ENCODE data around the gene ZDHHC8. TPM values are rescaled to one million over a fixed set of nuclear protein-coding genes. Genes with fewer than 3 reads are reported as not detected.

The ZDHHC8 gene
- total RNA-seq, 1 experiment from 2014 or later = 89.3 TPM

DNA sequence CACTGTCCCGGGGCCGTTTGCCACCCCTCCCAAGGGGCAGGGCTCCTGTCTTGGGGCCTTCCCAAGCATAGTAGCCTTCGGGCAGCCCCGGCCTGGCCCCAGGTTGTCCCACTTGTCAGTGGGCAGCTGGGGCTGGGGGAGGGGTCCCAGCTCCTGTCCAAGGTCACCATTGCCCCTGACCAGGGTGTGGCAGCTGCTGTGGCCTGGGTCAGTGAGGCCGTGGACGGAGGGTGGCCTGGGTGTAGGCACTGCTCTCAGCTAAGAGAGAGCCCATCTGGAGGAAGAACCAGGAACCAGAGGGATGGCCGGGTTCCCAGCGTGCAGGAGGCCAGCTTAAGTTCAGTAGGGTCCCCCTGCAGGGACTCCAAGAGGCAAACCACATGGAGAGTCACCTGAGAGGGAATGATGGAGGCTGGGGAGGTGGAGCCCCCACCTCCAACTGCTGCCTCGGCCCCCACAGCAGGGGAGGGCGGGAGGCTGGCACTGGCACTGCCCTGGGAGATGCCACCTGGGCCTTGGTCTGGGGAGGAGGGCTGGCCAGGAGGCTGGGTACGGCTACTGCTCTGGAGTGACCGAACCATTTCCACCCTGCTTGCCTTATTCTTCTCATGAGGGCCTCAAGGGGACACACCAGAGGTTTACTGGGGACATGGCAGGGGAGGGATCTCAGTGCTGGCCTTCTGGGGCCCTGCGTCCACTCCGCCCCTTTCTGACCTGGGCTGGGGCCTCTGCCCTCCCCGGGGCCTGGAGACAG is 26.0 kb downstream of the ZDHHC8 start:
- no peak for ATAC-seq
- Histone ChIP-seq H4K20me1 (ENCODE audit: insufficient read depth) (no peaks in the 10 kb centered on the region), H3K4me1 (ENCODE audit: control insufficient read depth in 1 of 2, insufficient read depth in 2 of 2, low read length in 2 of 2) (no peaks in the 10 kb centered on the region), H2AFZ (ENCODE audit: low read depth, low read length, poor library complexity, severe bottlenecking) (no peak overlapping the region), H3K36me3 (ENCODE audit: control insufficient read depth in 1 of 2, insufficient read depth in 2 of 2, low read length in 2 of 2) (no peaks in the 10 kb centered on the region), H3K9me3 (ENCODE audit: control insufficient read depth in 1 of 2, insufficient read depth in 1 of 2, low read depth in 1 of 2, low read length in 2 of 2) (no peaks in the 10 kb centered on the region), H3K4me2 (ENCODE audit: low read length) (peak overlapping the region; percentile 43), H3K4me3 (replicated peaks in 1 of 2; ENCODE audit: low read depth in 1 of 2, low read length in 2 of 2) (no peak overlapping the region), H3K27me3 (ENCODE audit: insufficient read depth, low read length) (no peaks in the 10 kb centered on the region), H3K9me2 (ENCODE audit: insufficient read depth) (no peaks in the 10 kb centered on the region), H3K27ac (ENCODE audit: low read depth, low read length) (no peak overlapping the region), H3K79me2 (ENCODE audit: insufficient read depth, low read length) (no peaks in the 10 kb centered on the region), H3K9ac (ENCODE audit: low read length) (no peak overlapping the region)
- intact Hi-C loops (cut with micrococcal nuclease) = loop anchor here (1.0 to 5.0 kb wide), 3 partner anchors 81 to 300 kb away; no protein-coding TSS in a partner anchor
- ChIA-PET POLR2A (interaction anchor here (0.9 to 1.4 kb wide), 2 partner anchors 134 to 136 kb away, joined by 3 read pairs; no protein-coding TSS in a partner anchor), RAD21 (ENCODE audit: low non-redundant PET in 1 of 2, low total read pairs in 2 of 2, uncharacterized antibody in 2 of 2, unreplicated experiment in 2 of 2) (interaction anchor here (1.0 to 1.6 kb wide), 6 partner anchors 81 to 134 kb away, joined by 3 to 8 read pairs (median 4); no protein-coding TSS in a partner anchor), CTCF (interaction anchor here (0.7 to 1.6 kb wide), 9 partner anchors 54 to 299 kb away, joined by 3 to 20 read pairs (median 4); no protein-coding TSS in a partner anchor)
- DNase-seq (ENCODE audit: low read depth, low spot score) = no peak
- TF ChIP-seq CEBPB (IDR thresholded peaks at IDR 0.05; ENCODE audit: low read depth) (no peak), ZFX (IDR thresholded peaks at IDR 0.05) (no peak), ZNF274 (IDR thresholded peaks at IDR 0.05; ENCODE audit: low read depth, low read length) (no peak), RAD21 (IDR thresholded peaks at IDR 0.05; ENCODE audit: low read depth) (no peak)
- BruUV-seq (replicated peaks) = no TSS peak

DNA sequence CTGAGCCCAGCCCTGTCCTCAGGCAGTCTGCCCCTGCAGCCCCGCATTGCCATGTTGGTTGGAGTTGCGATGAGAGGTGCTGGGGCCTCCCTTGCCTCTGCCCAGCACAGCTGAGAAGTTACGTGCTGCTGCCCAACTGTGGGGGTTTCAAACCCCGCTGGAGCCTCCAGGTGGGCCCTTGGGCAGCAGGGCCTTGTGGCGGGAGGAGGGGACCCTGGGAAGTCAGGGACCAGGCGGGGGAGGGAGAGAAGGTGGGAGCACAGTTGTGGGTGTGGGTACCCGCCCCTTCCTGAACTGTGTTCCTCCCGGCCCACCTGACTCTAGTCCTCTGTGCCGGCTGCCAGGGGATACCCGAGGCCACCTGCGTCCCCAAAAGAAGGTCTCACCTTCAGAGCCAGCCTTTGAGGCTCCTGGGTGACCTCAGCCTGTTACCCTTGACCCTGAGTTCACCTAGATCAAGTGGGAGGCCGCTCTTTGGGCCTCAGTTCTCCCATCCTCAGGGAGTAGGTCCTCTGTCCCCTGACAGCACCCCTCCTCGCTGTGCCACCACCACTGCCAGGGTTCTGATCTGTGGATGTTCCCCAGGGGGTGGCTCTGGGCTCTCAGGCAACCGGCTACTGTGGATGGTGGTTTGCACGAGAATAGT is 26.9 kb downstream of the ZDHHC8 start:
- no peaks in the 10 kb centered on the region for H3K79me2 ChIP-seq (ENCODE audit: insufficient read depth, low read length)
- POLR2A ChIA-PET = no interaction called here
- H3K27ac ChIP-seq (ENCODE audit: low read depth, low read length) = no peak overlapping the region
- RAD21 ChIA-PET (ENCODE audit: low non-redundant PET in 1 of 2, low total read pairs in 2 of 2, uncharacterized antibody in 2 of 2, unreplicated experiment in 2 of 2) = no interaction called here
- no peaks in the 10 kb centered on the region for H3K9me2 ChIP-seq (ENCODE audit: insufficient read depth)
- no peak overlapping the region for H3K4me3 ChIP-seq (replicated peaks in 1 of 2; ENCODE audit: low read depth in 1 of 2, low read length in 2 of 2)
- H2AFZ ChIP-seq (ENCODE audit: low read depth, low read length, poor library complexity, severe bottlenecking) = no peak overlapping the region
- H3K9me3 ChIP-seq (ENCODE audit: control insufficient read depth in 1 of 2, insufficient read depth in 1 of 2, low read depth in 1 of 2, low read length in 2 of 2) = no peaks in the 10 kb centered on the region
- intact Hi-C loops (cut with micrococcal nuclease) = loop anchor here (5.0 kb wide), 1 partner anchor 299 kb away; no protein-coding TSS in a partner anchor
- H3K4me2 ChIP-seq (ENCODE audit: low read length) = no peak overlapping the region
- H3K9ac ChIP-seq (ENCODE audit: low read length) = no peak overlapping the region
- DNase-seq (ENCODE audit: low read depth, low spot score) = no peak
- no peaks in the 10 kb centered on the region for H3K27me3 ChIP-seq (ENCODE audit: insufficient read depth, low read length)
- no peaks in the 10 kb centered on the region for H3K36me3 ChIP-seq (ENCODE audit: control insufficient read depth in 1 of 2, insufficient read depth in 2 of 2, low read length in 2 of 2)
- ATAC-seq = no peak
- no peaks in the 10 kb centered on the region for H3K4me1 ChIP-seq (ENCODE audit: control insufficient read depth in 1 of 2, insufficient read depth in 2 of 2, low read length in 2 of 2)
- H4K20me1 ChIP-seq (ENCODE audit: insufficient read depth) = no peaks in the 10 kb centered on the region
- CTCF ChIA-PET = no interaction called here
- BruUV-seq (replicated peaks) = no TSS peak
- TF ChIP-seq CEBPB (IDR thresholded peaks at IDR 0.05; ENCODE audit: low read depth) (no peak), TCF7L2 (IDR thresholded peaks at IDR 0.05; ENCODE audit: borderline replicate concordance, extremely low read depth, insufficient read depth, insufficient read length) (no peak), JUND (IDR thresholded peaks at IDR 0.05) (no peak), EZH2phosphoT487 (IDR thresholded peaks at IDR 0.05; ENCODE audit: borderline replicate concordance) (no peak), SP1 (IDR thresholded peaks at IDR 0.05; ENCODE audit: low read depth) (no peak), FOSL1 (IDR thresholded peaks at IDR 0.05; ENCODE audit: low read depth) (no peak), POLR2A (IDR thresholded peaks at IDR 0.05; ENCODE audit: borderline replicate concordance, extremely low read depth, insufficient read depth, insufficient read length) (no peak), SIN3A (IDR thresholded peaks at IDR 0.05; ENCODE audit: low read depth) (no peak), CBX3 (IDR thresholded peaks at IDR 0.05; ENCODE audit: low read depth) (no peak), EGR1 (IDR thresholded peaks at IDR 0.05; ENCODE audit: low read depth) (no peak)
- TF ChIP-seq, protein P1, sequence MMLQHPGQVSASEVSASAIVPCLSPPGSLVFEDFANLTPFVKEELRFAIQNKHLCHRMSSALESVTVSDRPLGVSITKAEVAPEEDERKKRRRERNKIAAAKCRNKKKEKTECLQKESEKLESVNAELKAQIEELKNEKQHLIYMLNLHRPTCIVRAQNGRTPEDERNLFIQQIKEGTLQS (IDR thresholded peaks at IDR 0.05) = no peak
- TF ChIP-seq, protein P2, sequence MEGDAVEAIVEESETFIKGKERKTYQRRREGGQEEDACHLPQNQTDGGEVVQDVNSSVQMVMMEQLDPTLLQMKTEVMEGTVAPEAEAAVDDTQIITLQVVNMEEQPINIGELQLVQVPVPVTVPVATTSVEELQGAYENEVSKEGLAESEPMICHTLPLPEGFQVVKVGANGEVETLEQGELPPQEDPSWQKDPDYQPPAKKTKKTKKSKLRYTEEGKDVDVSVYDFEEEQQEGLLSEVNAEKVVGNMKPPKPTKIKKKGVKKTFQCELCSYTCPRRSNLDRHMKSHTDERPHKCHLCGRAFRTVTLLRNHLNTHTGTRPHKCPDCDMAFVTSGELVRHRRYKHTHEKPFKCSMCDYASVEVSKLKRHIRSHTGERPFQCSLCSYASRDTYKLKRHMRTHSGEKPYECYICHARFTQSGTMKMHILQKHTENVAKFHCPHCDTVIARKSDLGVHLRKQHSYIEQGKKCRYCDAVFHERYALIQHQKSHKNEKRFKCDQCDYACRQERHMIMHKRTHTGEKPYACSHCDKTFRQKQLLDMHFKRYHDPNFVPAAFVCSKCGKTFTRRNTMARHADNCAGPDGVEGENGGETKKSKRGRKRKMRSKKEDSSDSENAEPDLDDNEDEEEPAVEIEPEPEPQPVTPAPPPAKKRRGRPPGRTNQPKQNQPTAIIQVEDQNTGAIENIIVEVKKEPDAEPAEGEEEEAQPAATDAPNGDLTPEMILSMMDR (IDR thresholded peaks at IDR 0.05 in 2 of 3, conservative IDR thresholded peaks at IDR 0.05 in 1 of 3; ENCODE audit: borderline replicate concordance in 1 of 3, insufficient read depth in 1 of 3, low read depth in 2 of 3, low read length in 2 of 3) = no peak

Measured in HCT116 (cell line).